SIG-M5 (cell line): ENCODE data around the gene GOLGA7B.

Source experiments
- DNase-seq: peaks from one replicate; lab custom pipeline; 2025; lab: John Stamatoyannopoulos, UW

GOLGA7B gene

GRCh38 chr10:97849687-97850402, at the start of gene GOLGA7B:
GOLGA7B (plus strand) TSS chr10:97849843; CDS start chr10:97850304, 461 bp downstream.
- DNase-seq = no peak

- no peak for DNase-seq
These were observed 49.2 kb upstream of the GOLGA7B start for GRCh38 chr10:97800474-97800873.

GRCh38 chr10:97801422-97801821, 48.2 kb upstream of the GOLGA7B start:
- no peak for DNase-seq

- no peak for DNase-seq
These were observed 44.4 kb upstream of the GOLGA7B start for GRCh38 chr10:97805096-97805884.

GRCh38 chr10:97805949-97806348, 43.7 kb upstream of the GOLGA7B start:
- no peak for DNase-seq

GRCh38 chr10:97810446-97810845, 39.2 kb upstream of the GOLGA7B start:
- no peak for DNase-seq

- DNase-seq = no peak
These were observed 37.7 kb upstream of the GOLGA7B start for GRCh38 chr10:97811958-97812357.

GRCh38 chr10:97812696-97813095, 36.9 kb upstream of the GOLGA7B start:
- no peak for DNase-seq

- no peak for DNase-seq
These were observed 36.3 kb upstream of the GOLGA7B start for GRCh38 chr10:97813311-97813710.

- DNase-seq = no peak
These were observed 34.6 kb upstream of the GOLGA7B start for GRCh38 chr10:97814996-97815395.

- DNase-seq = no peak
These were observed 33.0 kb upstream of the GOLGA7B start for GRCh38 chr10:97816609-97817008.

- DNase-seq = no peak
These were observed 31.1 kb upstream of the GOLGA7B start for GRCh38 chr10:97818572-97818971.

- no peak for DNase-seq
These were observed 29.4 kb upstream of the GOLGA7B start for GRCh38 chr10:97820096-97820704.

- no peak for DNase-seq
These were observed 28.2 kb upstream of the GOLGA7B start for GRCh38 chr10:97821308-97822038.

GRCh38 chr10:97822261-97822687, 27.4 kb upstream of the GOLGA7B start:
- no peak for DNase-seq

- DNase-seq = no peak
These were observed 25.9 kb upstream of the GOLGA7B start for GRCh38 chr10:97823734-97824133.

GRCh38 chr10:97825020-97825760, 24.5 kb upstream of the GOLGA7B start:
- no peak for DNase-seq

- DNase-seq = no peak
These were observed 22.8 kb upstream of the GOLGA7B start for GRCh38 chr10:97826892-97827291.

- no peak for DNase-seq
These were observed 21.8 kb upstream of the GOLGA7B start for GRCh38 chr10:97827702-97828291.

GRCh38 chr10:97828721-97829120, 20.9 kb upstream of the GOLGA7B start:
- no peak for DNase-seq

GRCh38 chr10:97830064-97830463, 19.6 kb upstream of the GOLGA7B start:
- DNase-seq = no peak
